Mesodermal cell (in vitro differentiated cells): Measurements from ENCODE around the gene IQCH.

ENCODE experiments used
- H3K27ac ChIP-seq: 2 replicates; pipeline ENCODE4 v1.7.0; 2013; ENCODE audit warnings: mild to moderate bottlenecking, low read depth, low read length, moderate library complexity; ENCODE audit not compliant: severe bottlenecking
- H3K36me3 ChIP-seq: 2 replicates; pipeline ENCODE4 v1.7.1; 2013; ENCODE audit warnings: mild to moderate bottlenecking, low read length, moderate library complexity; ENCODE audit not compliant: control insufficient read depth, insufficient read depth
- H3K4me1 ChIP-seq: one replicate; pipeline ENCODE4 v1.7.1; 2013; ENCODE audit warnings: mild to moderate bottlenecking, low read length; ENCODE audit not compliant: insufficient read depth, control insufficient read depth, poor library complexity, severe bottlenecking
- H3K4me3 ChIP-seq: 2 replicates; pipeline ENCODE4 v1.7.0; 2013; ENCODE audit warnings: low read length, control low read depth, mild to moderate bottlenecking; ENCODE audit not compliant: insufficient read depth, poor library complexity, severe bottlenecking; ENCODE audit errors: extremely low read depth
- H3K9me3 ChIP-seq: 2 replicates; pipeline ENCODE4 v1.7.1; 2013; ENCODE audit warnings: mild to moderate bottlenecking, low read length, moderate library complexity; ENCODE audit not compliant: control insufficient read depth
- WGBS, 2 experiments: methylation state at CpG; one replicate each; pipeline ENCODE4 v1.1.5; 2013; ENCODE audit warnings: missing lambda C conversion rate in 2 of 2; ENCODE audit not compliant: insufficient coverage in 2 of 2; 5-methylcytosine and 5-hydroxymethylcytosine counted together

The IQCH gene

GRCh38 chr15:67501836-67502461 is 247.4 kb downstream of the IQCH start:
- Histone ChIP-seq H3K36me3 (no peaks in the 10 kb centered on the region), H3K4me3 (no peak overlapping the region), H3K9me3 (no peaks in the 10 kb centered on the region), H3K4me1 (no peaks in the 10 kb centered on the region), H3K27ac (no peak overlapping the region)
- 77 to 78% methylated on average over 8 to 10 of the region's 13 CpGs for WGBS, 2 experiments

- WGBS, 2 experiments, result 90 to 100% methylated on average over 1 to 2 of the region's 6 CpGs
- H3K4me3 ChIP-seq, result no peak overlapping the region
- no peak overlapping the region for H3K27ac ChIP-seq
- H3K9me3 ChIP-seq, result no peaks in the 10 kb centered on the region
- no peaks in the 10 kb centered on the region for H3K4me1 ChIP-seq
- no peaks in the 10 kb centered on the region for H3K36me3 ChIP-seq
Observed at GRCh38 chr15:67504056-67504455, 249.5 kb downstream of the IQCH start.

DNA sequence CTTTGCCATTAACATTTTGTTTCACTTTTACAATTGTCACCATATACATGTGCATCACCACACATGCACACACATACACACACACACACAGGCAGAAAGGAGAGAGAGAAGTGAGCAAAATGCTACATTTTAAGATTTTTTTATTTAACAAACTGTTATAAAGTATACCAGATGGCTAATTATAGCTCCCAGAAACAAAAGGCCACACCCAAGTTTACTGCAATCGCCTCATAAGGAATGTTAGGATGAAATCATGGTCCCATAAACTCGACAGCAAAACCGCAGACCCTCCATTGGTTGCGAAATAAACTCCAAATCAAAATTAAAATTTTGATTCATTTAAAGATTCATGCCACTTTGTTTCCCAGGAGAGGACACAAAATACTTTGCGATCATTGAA is 250.2 kb downstream of the IQCH start:
- no peaks in the 10 kb centered on the region for H3K4me1 ChIP-seq

DNA sequence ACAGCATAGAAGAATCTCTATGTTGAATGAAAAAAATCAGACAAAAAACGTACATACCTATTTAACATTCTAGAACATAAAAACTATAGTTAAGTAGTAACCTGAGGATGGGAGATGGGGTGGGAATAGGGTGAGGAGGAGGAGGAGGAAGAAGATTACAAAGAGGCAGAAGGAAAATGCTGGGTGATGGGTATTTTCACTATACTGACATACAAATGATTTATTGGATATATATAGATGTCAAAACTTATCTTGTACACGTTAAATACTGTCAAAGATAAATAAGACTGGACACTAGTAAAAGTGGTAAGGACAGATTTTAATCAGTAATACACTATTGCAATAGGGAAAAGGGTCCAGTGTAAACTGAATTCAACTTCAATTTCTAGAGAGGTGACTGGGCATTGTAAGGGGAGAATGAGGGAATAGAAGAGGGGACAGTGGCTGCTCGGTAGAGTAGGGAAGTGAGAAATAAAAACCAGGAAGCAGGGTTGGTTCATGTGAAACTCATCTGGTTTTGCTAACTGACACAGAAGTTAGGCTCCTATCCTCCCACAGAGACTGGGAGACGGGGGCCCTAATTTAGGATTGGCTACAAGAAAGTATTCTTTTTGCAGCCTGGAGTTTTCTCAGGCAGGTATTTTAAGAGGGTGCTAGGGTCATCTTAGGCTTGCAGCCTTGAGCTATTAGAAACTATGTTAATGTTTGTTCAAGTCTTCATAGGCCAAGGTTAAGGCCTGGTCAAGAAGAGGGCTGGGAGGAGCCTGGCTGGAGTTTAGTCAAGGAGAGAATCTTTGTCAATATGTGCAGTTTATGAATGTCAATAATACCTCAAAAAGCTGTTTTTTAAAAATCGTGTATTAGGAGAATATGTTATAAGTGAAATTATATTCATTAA is 251.3 kb downstream of the IQCH start:
- no peak overlapping the region for H3K4me3 ChIP-seq
- peaks cover 3% of the 10 kb centered on the region for H3K4me1 ChIP-seq

More for the DNA sequence above, 250.2 kb downstream of the IQCH start:
- no peaks in the 10 kb centered on the region for H3K9me3 ChIP-seq
- no peak overlapping the region for H3K4me3 ChIP-seq
- WGBS, 2 experiments, result 90 to 95% methylated on average over 2 to 5 of the region's 5 CpGs
- H3K36me3 ChIP-seq, result no peaks in the 10 kb centered on the region
- no peak overlapping the region for H3K27ac ChIP-seq

DNA sequence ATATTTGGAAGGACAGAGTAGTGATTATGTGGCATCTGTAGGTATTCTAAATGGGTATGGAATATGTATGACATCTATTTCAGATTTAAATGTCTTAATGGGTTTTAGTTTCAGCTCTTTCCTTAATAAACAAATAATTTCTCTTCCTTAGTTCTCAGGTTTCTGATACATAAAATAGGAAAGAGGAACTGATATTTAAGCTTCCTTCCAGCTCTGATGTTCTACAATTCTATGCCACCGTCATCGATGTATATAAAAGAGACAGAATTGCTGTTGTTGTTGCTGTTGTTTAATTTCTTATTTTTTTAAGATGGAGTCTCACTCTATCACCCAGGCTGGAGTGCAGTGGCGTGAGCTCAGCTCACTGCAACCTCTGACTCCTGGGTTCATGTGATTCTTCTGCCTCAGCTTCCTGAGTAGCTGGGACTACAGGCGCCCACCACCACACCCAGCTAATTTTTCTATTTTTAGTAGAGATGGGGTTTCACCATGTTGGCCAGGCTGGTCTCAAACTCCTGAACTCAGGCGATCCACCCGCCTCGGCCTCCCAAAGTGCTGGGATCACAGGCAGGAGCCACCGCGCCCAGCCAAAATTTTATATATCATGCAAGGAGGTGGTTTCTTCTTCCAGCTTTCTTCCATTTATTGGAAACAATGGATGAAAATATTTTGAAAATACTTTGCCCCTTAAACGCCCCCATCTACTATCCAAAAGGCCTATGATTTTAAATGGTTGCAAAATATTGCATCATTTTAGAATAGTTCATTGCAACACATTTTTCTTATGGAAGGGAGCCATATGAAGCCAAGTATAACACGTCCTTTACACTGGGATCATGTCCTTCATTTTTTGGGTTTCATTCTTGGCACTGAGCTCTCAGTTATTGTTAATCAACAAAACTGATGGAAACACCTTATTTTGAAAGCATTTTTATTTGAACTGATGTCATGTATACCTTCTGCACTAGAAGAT is 252.5 kb downstream of the IQCH start:
- WGBS, 2 experiments, result 98% methylated on average over 6 of the region's 11 CpGs; no CpG with 5 or more reads in 1 of the 2 experiments
- Histone ChIP-seq H3K9me3 (no peaks in the 10 kb centered on the region), H3K4me1 (peaks cover 5% of the 10 kb centered on the region), H3K36me3 (no peaks in the 10 kb centered on the region), H3K4me3 (no peak overlapping the region), H3K27ac (no peak overlapping the region)

More for the DNA sequence above, 251.3 kb downstream of the IQCH start:
- Histone ChIP-seq H3K9me3 (no peaks in the 10 kb centered on the region), H3K36me3 (no peaks in the 10 kb centered on the region), H3K27ac (no peak overlapping the region)
- WGBS, 2 experiments, result 85 to 90% methylated on average over 1 to 2 of the region's 5 CpGs

GRCh38 chr15:67508407-67508806 is 253.8 kb downstream of the IQCH start:
- H3K27ac ChIP-seq, result no peak overlapping the region
- peaks cover 4% of the 10 kb centered on the region for H3K36me3 ChIP-seq
- H3K4me1 ChIP-seq, result peaks cover 5% of the 10 kb centered on the region
- WGBS, 2 experiments, result 100% methylated on average over 2 of the region's 3 CpGs
- H3K4me3 ChIP-seq, result no peak overlapping the region
- no peaks in the 10 kb centered on the region for H3K9me3 ChIP-seq

- H3K9me3 ChIP-seq, result no peaks in the 10 kb centered on the region
- H3K4me1 ChIP-seq, result peaks cover 5% of the 10 kb centered on the region
- H3K27ac ChIP-seq, result no peak overlapping the region
- peaks cover 4% of the 10 kb centered on the region for H3K36me3 ChIP-seq
- 97 to 100% methylated on average over 4 of the region's 4 CpGs for WGBS, 2 experiments
- no peak overlapping the region for H3K4me3 ChIP-seq
Observed at GRCh38 chr15:67509918-67510317, 255.3 kb downstream of the IQCH start.

- Histone ChIP-seq H3K36me3 (peaks cover 4% of the 10 kb centered on the region), H3K4me1 (peaks cover 5% of the 10 kb centered on the region), H3K9me3 (no peaks in the 10 kb centered on the region), H3K4me3 (no peak overlapping the region), H3K27ac (no peak overlapping the region)
- WGBS, 2 experiments, result 93% methylated on average over 6 of the region's 7 CpGs; no CpG with 5 or more reads in 1 of the 2 experiments
Observed at GRCh38 chr15:67510597-67511190, 256.1 kb downstream of the IQCH start.

GRCh38 chr15:67511606-67512005 is 257.0 kb downstream of the IQCH start:
- no peaks in the 10 kb centered on the region for H3K9me3 ChIP-seq
- peaks cover 5% of the 10 kb centered on the region for H3K4me1 ChIP-seq
- no peak overlapping the region for H3K4me3 ChIP-seq
- no CpG with 5 or more reads among the region's 3 CpGs for WGBS, 2 experiments
- no peak overlapping the region for H3K27ac ChIP-seq
- peaks cover 4% of the 10 kb centered on the region for H3K36me3 ChIP-seq

GRCh38 chr15:67512140-67512539 is 257.6 kb downstream of the IQCH start:
- peaks cover 4% of the 10 kb centered on the region for H3K36me3 ChIP-seq
- no peak overlapping the region for H3K27ac ChIP-seq
- no peaks in the 10 kb centered on the region for H3K9me3 ChIP-seq
- H3K4me1 ChIP-seq, result peaks cover 5% of the 10 kb centered on the region
- H3K4me3 ChIP-seq, result no peak overlapping the region
- no CpG with 5 or more reads among the region's 3 CpGs for WGBS, 2 experiments
